Measurements from ENCODE around the gene KIAA1549. TPM values are rescaled to one million over a fixed set of nuclear protein-coding genes. Genes with fewer than 3 reads are reported as not detected.
A peak's percentile ranks its signal among the peaks of the same experiment; 100 is the strongest.

The KIAA1549 gene
- total and polyA plus RNA-seq, 11 donors: 0.91 to 4.8 (median 2.0) TPM

GRCh38 chr7:138935465-138936011 is 45.7 kb downstream of the KIAA1549 start:
- peak overlapping the region in 7 of 12 donors; percentile 6 to 50 (median 26) for H3K27ac ChIP-seq
- peaks cover 0 to 18% (median 11%) of the 10 kb centered on the region in 12 donors for H3K4me1 ChIP-seq
- intact Hi-C loops (cut with DNase I): loop anchor here in 1 of 10 donors (5.0 kb wide), 1 partner anchor 43 kb away; no protein-coding TSS in a partner anchor
- DNase-seq (peak in 1 of 5 donors; percentile 38), ATAC-seq (peak; percentile 58 to 89 (median 76))
- H3K27me3 ChIP-seq: no peaks in the 10 kb centered on the region
- no peak overlapping the region for H3K4me3 ChIP-seq
- no peaks in the 10 kb centered on the region for H3K9me3 ChIP-seq
- WGBS, 4 donors: 29 to 39% (median 38%) methylated on average over 6 of the region's 6 CpGs
- TF ChIP-seq, protein P1, sequence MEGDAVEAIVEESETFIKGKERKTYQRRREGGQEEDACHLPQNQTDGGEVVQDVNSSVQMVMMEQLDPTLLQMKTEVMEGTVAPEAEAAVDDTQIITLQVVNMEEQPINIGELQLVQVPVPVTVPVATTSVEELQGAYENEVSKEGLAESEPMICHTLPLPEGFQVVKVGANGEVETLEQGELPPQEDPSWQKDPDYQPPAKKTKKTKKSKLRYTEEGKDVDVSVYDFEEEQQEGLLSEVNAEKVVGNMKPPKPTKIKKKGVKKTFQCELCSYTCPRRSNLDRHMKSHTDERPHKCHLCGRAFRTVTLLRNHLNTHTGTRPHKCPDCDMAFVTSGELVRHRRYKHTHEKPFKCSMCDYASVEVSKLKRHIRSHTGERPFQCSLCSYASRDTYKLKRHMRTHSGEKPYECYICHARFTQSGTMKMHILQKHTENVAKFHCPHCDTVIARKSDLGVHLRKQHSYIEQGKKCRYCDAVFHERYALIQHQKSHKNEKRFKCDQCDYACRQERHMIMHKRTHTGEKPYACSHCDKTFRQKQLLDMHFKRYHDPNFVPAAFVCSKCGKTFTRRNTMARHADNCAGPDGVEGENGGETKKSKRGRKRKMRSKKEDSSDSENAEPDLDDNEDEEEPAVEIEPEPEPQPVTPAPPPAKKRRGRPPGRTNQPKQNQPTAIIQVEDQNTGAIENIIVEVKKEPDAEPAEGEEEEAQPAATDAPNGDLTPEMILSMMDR (IDR thresholded peaks at IDR 0.05): no peak
- no peak for TF ChIP-seq POLR2A (IDR thresholded peaks at IDR 0.05)
- H3K36me3 ChIP-seq: no peaks in the 10 kb centered on the region

DNA sequence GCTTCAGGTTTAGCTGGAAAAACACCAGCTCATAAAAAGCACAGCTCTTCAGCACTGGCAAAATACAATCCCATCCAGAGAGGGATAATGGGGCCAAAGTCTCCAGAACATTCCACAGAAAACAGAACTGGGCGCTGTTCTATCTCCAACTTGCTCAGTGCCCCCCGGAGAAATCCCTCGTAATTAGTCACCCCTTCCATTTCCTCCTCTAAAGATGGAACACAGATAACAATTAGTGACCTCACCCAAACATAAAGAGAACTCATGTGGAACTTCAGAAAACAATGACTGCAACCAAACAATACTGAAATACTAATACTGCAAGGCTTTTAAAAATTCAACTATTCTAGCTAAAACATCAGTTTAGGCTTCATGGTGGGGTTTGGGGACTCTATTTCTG is 46.3 kb downstream of the KIAA1549 start:
- ATAC-seq (peak in 3 of 4 donors; percentile 58 to 67 (median 67)), DNase-seq (no peak)
- Histone ChIP-seq H3K36me3 (no peaks in the 10 kb centered on the region), H3K27me3 (no peaks in the 10 kb centered on the region), H3K27ac (peak overlapping the region in 6 of 12 donors; percentile 2 to 50 (median 36)), H3K9me3 (no peaks in the 10 kb centered on the region), H3K4me3 (no peak overlapping the region), H3K4me1 (peaks cover 0 to 18% (median 11%) of the 10 kb centered on the region in 12 donors)
- WGBS, 4 donors: 45 to 63% (median 54%) methylated on average over 3 of the region's 3 CpGs
- no peak for TF ChIP-seq POLR2A (IDR thresholded peaks at IDR 0.05)
- TF ChIP-seq, protein P1 (IDR thresholded peaks at IDR 0.05): no peak
- intact Hi-C loops (cut with DNase I): loop anchor here in 1 of 10 donors (5.0 kb wide), 1 partner anchor 43 kb away; no protein-coding TSS in a partner anchor

DNA sequence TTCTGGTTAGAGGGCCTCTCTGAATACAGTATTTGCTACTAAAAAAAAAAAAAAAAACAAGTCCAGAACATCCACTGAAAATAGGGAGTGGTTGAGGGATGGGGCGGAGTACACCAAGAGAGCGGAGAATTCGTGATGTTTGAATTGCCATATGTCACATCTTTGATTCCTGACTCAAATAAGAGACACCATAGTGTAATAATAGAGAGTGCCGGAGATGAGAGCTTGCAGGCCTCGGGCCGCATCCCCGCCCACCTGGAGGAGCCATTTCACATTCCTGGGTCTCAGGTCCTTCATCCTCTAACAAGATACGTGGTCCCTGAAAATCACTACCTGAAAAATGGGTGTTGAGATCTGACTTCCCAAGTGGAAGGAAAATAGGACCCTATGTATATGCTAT is 46.8 kb downstream of the KIAA1549 start:
- DNase-seq (no peak), ATAC-seq (no peak)
- intact Hi-C loops (cut with DNase I): no loop called here
- H3K4me1 ChIP-seq: peaks cover 0 to 18% (median 11%) of the 10 kb centered on the region in 12 donors
- no peaks in the 10 kb centered on the region for H3K9me3 ChIP-seq
- WGBS, 4 donors: 88 to 90% (median 89%) methylated on average over 8 of the region's 8 CpGs
- TF ChIP-seq, protein P1 (IDR thresholded peaks at IDR 0.05): no peak
- TF ChIP-seq POLR2A (IDR thresholded peaks at IDR 0.05): no peak
- H3K36me3 ChIP-seq: no peaks in the 10 kb centered on the region
- no peak overlapping the region for H3K4me3 ChIP-seq
- H3K27me3 ChIP-seq: no peaks in the 10 kb centered on the region
- peak overlapping the region in 7 of 12 donors; percentile 2 to 48 (median 26) for H3K27ac ChIP-seq

GRCh38 chr7:138932870-138933269 is 48.3 kb downstream of the KIAA1549 start:
- no peaks in the 10 kb centered on the region for H3K9me3 ChIP-seq
- H3K36me3 ChIP-seq: no peaks in the 10 kb centered on the region
- H3K27ac ChIP-seq: no peak overlapping the region
- DNase-seq (no peak), ATAC-seq (no peak)
- H3K4me1 ChIP-seq: peaks cover 0 to 18% (median 11%) of the 10 kb centered on the region in 12 donors
- WGBS, 4 donors: 88 to 91% (median 90%) methylated on average over 12 of the region's 12 CpGs
- TF ChIP-seq, protein P1 (IDR thresholded peaks at IDR 0.05): no peak
- TF ChIP-seq POLR2A (IDR thresholded peaks at IDR 0.05): no peak
- H3K27me3 ChIP-seq: no peaks in the 10 kb centered on the region
- intact Hi-C loops (cut with DNase I): no loop called here
- H3K4me3 ChIP-seq: no peak overlapping the region
